Medulla oblongata (tissue), 1 donor: ENCODE measurements around the gene B3GAT1.

Experiments
- DNase-seq: peaks from one replicate; pipeline ENCODE4 v3.0.0-alpha.2; 2015; ENCODE audit errors: extremely low spot score

B3GAT1 gene

DNA sequence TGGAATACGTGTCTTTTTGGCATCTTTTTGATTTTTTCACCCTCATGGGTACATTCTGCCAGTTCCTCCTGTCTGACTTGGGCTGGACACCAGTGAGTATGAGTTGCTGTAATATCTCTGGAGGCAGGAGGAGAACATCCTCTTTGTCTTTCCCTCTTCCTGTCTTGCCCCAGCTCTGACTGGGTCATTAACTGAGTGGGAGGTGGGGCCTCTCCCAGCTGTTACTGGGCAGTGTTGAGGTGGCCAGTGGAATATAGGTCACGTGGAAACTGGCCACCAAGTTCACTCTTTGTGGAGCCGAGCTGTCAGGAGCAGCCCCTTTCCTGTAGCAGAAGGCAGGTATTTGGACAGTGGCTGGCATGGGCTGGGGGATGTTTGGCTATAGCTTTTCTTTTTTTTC lies 78.1 kb downstream of the B3GAT1 start:
- no peak for DNase-seq

DNA sequence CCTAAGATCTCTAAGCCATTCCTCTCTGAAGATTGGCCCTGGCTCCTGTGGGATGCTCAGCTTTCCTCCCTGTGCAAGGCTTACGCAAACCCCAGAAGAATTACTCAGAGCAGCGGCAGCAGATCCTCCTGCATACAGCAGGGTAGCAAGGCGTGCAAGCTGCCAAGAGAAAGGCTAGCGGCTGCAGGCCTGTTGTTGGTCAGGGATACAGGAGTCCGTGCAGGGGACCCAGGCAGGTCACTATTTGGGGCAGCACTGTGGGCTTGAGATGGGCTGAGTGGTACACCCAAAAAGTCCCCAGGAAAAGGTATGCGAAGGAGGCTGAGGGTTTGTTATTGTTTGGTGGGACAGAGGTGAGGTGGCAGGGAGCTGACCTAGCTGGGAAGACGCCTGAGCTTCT lies 78.7 kb downstream of the B3GAT1 start:
- no peak for DNase-seq

DNA sequence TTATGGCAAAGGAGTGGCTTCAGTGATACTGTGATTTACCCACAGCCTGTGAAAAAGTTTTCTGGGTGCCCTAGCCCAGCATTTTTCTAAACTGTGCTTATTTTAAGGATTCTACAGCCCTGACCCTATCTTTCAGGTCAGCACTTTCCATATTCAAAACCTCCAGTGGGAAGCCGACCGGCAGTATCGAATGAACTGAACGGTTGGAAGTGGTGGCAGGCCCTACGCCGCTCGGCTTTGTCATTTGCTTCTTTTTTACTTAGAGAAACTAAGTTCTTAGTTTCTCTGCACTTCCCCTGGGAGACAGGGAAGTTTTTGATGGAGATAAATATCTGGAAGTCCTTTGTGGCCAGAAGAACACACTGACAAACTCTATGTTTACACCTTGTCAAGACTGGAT lies 79.3 kb downstream of the B3GAT1 start:
- DNase-seq: no peak

DNA sequence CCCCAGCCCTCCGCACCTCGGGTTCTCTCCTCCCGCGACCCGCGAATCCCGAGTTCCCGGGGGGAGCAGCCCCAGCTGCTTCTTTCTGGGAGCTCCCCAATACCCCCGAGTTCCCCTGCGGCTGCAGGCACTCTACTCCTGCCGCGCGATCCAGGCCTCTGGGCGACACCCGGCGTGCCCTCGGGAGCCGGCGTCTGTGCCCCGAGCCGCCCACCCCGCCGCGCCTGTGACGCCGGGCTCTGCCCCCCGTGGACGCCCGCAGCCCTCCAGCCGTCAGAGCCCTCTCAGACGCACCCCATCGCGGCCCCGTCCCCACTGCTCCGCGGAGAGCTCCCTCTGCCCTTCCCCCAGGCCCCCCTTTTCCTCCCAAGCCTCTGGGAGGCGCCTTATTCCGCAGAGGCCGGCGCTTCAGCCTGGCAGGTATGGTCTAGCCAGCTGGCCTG lies 79.8 kb downstream of the B3GAT1 start:
- no peak for DNase-seq

DNA sequence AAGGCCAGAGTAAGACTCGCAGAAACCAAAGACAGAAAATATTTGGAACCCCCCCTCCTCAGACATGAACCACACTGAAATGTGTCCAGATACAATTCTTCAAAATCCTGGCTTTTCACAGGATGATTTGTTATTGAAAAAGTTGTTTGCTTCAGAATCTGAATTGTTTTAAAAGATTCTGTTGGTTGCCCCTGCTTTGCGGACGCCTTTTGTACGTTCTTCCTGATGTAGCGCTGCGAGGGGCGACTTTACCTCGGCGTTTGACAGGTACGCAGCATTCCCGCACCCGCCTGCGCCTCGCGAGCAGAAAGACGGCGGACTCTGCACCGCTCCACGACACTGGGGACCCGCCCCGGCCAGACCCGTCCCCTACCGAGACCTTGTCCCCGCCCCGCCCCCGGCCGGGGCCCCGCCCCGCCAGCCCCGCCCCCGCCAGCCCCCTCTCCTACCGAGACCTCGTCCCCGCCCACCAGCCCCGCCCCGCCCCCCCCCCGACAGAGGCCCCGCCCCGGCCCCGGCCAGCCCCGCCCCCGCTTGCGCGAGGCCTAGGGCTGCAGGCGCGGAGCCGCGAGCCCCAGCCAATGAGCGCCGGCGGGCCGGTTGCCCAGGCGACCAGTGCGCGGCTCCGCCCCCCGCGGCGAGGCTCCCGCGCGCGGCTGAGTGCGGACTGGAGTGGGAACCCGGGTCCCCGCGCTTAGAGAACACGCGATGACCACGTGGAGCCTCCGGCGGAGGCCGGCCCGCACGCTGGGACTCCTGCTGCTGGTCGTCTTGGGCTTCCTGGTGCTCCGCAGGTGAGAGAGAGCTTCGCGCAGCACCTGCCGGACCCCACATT lies 80.5 kb downstream of the B3GAT1 start, which contains the start of gene GLB1L2:
GLB1L2 (plus strand) TSS at position 635 of the 835 bp plus-strand sequence; CDS start at position 709, 74 bp downstream.
- peak; percentile 57 for DNase-seq

DNA sequence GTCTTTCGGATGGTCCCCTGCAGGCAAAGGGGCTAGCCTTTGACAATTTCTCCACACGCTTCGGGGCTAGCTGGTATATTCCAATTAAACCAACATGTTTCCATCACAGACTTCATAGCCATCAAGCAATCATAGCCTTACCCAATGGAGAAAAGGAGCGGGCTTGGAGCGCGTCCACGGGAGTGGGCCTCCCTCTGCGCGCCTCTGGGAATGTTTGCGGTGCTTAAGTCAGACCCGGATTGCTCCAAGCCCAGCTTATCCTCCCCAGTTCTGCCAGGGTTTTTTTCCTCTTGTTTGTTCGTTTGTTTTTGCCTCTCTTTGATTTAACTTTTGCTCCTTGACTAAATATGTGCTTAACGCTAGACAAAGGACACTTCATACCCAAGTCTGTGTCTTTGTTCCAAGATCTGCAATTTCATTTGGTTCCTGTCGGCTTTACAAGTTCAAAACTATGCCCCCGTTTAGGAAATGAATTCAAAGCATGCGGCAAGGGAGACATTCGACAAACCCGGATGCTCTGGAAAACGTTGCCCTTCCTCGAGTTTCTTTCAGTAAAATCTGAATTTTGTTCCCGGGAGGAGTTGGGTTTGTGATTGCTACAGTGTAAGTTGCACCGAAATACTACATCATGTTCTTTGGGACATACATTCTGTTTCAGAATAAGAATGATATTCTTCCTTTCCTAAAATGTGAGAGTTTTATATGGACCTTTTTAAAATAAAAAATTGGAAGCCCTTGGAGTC lies 81.3 kb downstream of the B3GAT1 start:
- DNase-seq: no peak
